ES-I3 (cell line): ENCODE measurements around the gene STAT5B.
A peak's percentile ranks its signal among the peaks of the same experiment; 100 is the strongest.

Experiments used
- H3K36me3 ChIP-seq: 2 replicates; pipeline ENCODE4 v1.6.1; 2013; ENCODE audit warnings: mild to moderate bottlenecking, low read length, control low read depth, moderate library complexity; ENCODE audit not compliant: insufficient read depth
- H3K4me1 ChIP-seq: 2 replicates; pipeline ENCODE4 v1.6.1; 2013; ENCODE audit warnings: mild to moderate bottlenecking, control low read depth, low read length; ENCODE audit not compliant: insufficient read depth
- H3K9ac ChIP-seq: 2 replicates; pipeline ENCODE4 v1.6.1; 2013; ENCODE audit warnings: low read depth, mild to moderate bottlenecking, low read length, moderate library complexity
- H3K9me3 ChIP-seq: 2 replicates; pipeline ENCODE4 v1.6.1; 2013; ENCODE audit warnings: mild to moderate bottlenecking, low read length, moderate library complexity; ENCODE audit not compliant: control insufficient read depth, insufficient read depth

Gene STAT5B

DNA sequence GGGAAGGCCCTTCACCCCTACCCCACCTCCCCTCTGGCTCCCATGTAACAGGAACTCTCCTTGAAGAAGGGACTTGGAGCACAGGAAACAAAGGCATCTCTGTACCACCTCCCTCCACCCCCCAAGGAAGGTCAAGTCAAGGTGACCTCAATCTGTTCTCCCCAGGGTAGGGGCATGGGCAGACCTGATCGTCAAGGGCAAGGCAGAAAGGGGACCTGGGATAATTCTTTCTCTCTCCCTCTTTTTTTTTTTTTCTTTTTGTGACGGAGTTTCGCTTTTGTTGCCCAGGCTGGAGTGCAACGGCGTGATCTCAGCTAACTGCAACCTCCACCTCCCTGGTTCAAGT is 7.8 kb upstream of the STAT5B start:
- Histone ChIP-seq H3K36me3 (no peaks in the 10 kb centered on the region), H3K4me1 (peaks cover 7% of the 10 kb centered on the region), H3K9me3 (no peaks in the 10 kb centered on the region), H3K9ac (no peak overlapping the region)

- Histone ChIP-seq H3K4me1 (peaks cover 7% of the 10 kb centered on the region), H3K9me3 (no peaks in the 10 kb centered on the region), H3K36me3 (no peaks in the 10 kb centered on the region), H3K9ac (no peak overlapping the region)
Observed at GRCh38 chr17:42283241-42284023, 7.2 kb upstream of the STAT5B start.

DNA sequence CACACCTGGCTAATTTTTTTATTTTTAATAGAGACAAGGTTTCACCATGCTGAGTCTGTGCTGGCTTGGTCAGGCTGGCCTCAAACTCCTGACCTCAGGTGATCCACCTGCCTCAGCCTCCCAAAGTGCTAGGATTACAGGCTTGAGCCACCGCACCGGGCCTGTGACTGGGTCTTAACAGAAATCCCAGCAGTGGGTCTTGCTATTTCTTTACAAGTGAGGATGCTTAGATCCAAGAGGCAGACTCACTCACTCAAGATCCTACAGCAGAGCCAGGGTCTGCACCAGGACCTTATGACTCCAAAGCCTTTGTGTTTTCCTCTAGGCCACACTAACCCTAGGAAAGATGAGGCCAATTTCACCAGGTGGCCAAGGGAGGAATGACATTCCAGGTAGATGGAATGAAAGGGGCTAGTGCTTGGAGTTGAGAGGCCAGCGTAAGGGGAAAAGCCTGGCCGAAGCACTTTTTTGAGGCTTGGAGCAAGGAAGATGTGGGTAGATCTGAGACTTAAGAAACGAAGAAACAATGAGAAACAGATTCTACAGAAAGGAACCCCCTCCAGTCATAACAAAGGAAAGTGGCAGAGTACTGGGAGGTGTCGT is 6.4 kb upstream of the STAT5B start:
- Histone ChIP-seq H3K36me3 (no peaks in the 10 kb centered on the region), H3K4me1 (peaks cover 4% of the 10 kb centered on the region), H3K9ac (no peak overlapping the region), H3K9me3 (no peaks in the 10 kb centered on the region)

- Histone ChIP-seq H3K9me3 (no peaks in the 10 kb centered on the region), H3K4me1 (no peaks in the 10 kb centered on the region; the same call in 1 of the 2 replicates), H3K36me3 (no peaks in the 10 kb centered on the region), H3K9ac (no peak overlapping the region)
Observed at GRCh38 chr17:42281571-42282096, 5.4 kb upstream of the STAT5B start.

GRCh38 chr17:42279776-42280630 is 3.8 kb upstream of the STAT5B start:
- H3K36me3 ChIP-seq, result no peaks in the 10 kb centered on the region
- H3K9ac ChIP-seq, result no peak overlapping the region
- H3K9me3 ChIP-seq, result no peaks in the 10 kb centered on the region
- H3K4me1 ChIP-seq, result no peaks in the 10 kb centered on the region; the same call in 1 of the 2 replicates

GRCh38 chr17:42277342-42277712 is 1.1 kb upstream of the STAT5B start:
- Histone ChIP-seq H3K9me3 (no peaks in the 10 kb centered on the region), H3K4me1 (peaks cover 19% of the 10 kb centered on the region), H3K9ac (no peak overlapping the region; the same call in 1 of the 2 replicates), H3K36me3 (no peaks in the 10 kb centered on the region)

GRCh38 chr17:42276609-42277341 is 584 bp upstream of the STAT5B start:
- H3K36me3 ChIP-seq, result no peaks in the 10 kb centered on the region
- H3K9me3 ChIP-seq, result no peaks in the 10 kb centered on the region
- H3K4me1 ChIP-seq, result peaks cover 24% of the 10 kb centered on the region
- peak overlapping the region; percentile 94 for H3K9ac ChIP-seq

- no peaks in the 10 kb centered on the region for H3K36me3 ChIP-seq
- peak overlapping the region; percentile 94 for H3K9ac ChIP-seq
- H3K4me1 ChIP-seq, result peaks cover 25% of the 10 kb centered on the region
- H3K9me3 ChIP-seq, result no peaks in the 10 kb centered on the region
Observed at GRCh38 chr17:42275527-42276358, 448 bp downstream of the STAT5B start.

DNA sequence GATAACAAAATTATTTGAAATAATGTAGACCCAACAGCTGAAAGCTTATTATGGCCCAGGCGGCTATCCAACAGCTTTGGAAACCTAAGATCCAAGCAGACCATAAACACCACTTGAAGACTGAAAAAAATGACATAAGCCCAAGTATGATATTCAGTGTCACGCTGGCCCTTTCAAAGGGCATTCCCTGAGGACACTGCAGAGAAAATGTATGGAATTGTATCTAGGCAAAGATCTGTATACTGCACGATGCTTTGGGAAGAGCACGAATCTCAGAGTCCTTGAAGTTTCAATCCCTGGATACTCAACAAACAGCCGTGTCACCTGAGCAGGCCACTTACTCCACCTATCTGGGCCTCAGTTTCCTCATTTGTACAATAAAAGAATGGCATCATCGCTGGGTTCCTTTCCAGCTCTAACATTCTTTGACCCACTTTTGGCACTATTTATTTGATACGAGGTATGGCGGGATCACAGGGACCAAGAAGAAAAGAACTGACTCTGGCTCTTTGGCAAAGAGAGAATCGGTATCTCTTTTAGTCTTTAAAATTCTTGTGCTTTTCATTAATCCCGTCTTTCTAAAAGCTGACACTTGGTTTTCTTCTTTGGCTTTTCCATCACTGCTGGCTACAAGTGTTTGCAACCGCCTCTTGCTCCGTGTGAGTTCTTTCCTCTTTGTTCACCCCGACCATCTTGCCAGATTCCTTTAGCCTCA is 1.2 kb downstream of the STAT5B start:
- Histone ChIP-seq H3K36me3 (no peaks in the 10 kb centered on the region), H3K4me1 (peaks cover 25% of the 10 kb centered on the region), H3K9me3 (no peaks in the 10 kb centered on the region), H3K9ac (peak overlapping the region; percentile 94)

- Histone ChIP-seq H3K36me3 (no peaks in the 10 kb centered on the region), H3K4me1 (peaks cover 25% of the 10 kb centered on the region), H3K9ac (no peak overlapping the region), H3K9me3 (no peaks in the 10 kb centered on the region)
Observed at GRCh38 chr17:42274253-42274542, 2.0 kb downstream of the STAT5B start.

- no peaks in the 10 kb centered on the region for H3K9me3 ChIP-seq
- H3K4me1 ChIP-seq, result peaks cover 25% of the 10 kb centered on the region
- H3K9ac ChIP-seq, result no peak overlapping the region
- no peaks in the 10 kb centered on the region for H3K36me3 ChIP-seq
Observed at GRCh38 chr17:42273474-42274252, 2.5 kb downstream of the STAT5B start.

GRCh38 chr17:42272162-42272907 is 3.9 kb downstream of the STAT5B start:
- Histone ChIP-seq H3K9me3 (no peaks in the 10 kb centered on the region), H3K9ac (no peak overlapping the region), H3K4me1 (peaks cover 25% of the 10 kb centered on the region), H3K36me3 (no peaks in the 10 kb centered on the region)
